PC-9 (cell line): Measurements from ENCODE around the gene FCGR2B.
"Not testable (repeated sequence)": the region's sequence is repeated elsewhere in the genome, so short reads cannot be mapped to it uniquely, and the experiment has no call there.

Experiments used
- EZH2 ChIP-seq: fragments of 200-600 bp; sonication (generic); IDR thresholded peaks from 2 replicates; pipeline ENCODE4 v1.8.0; 2017; ENCODE audit warnings: antibody characterized with exemption, low read depth
- TF ChIP-seq, protein P1 (sequence below): fragments of 200-600 bp; sonication (generic); conservative IDR thresholded peaks from 2 replicates; pipeline ENCODE4 v1.6.1; 2017; ENCODE audit warnings: mixed run types, antibody characterized with exemption, mild to moderate bottlenecking, moderate library complexity

DNA sequence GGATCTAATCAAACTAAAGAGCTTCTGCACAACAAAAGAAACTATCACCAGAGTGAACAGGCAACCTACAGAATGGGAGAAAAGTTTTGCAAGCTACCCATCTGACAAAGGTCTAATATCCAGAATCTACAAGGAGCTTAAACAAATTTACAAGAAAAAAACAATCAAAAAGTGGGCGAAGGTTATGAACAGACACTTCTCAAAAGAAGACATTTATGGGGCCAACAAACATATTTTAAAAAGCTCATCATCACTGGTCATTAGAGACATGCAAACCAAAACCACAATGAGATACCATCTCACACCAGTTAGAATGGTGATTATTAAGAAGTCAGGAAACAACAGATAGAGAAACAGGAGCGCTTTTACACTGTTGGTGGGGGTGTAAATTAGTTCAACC lies 35.4 kb downstream of the FCGR2B start:
- TF ChIP-seq, protein P1, sequence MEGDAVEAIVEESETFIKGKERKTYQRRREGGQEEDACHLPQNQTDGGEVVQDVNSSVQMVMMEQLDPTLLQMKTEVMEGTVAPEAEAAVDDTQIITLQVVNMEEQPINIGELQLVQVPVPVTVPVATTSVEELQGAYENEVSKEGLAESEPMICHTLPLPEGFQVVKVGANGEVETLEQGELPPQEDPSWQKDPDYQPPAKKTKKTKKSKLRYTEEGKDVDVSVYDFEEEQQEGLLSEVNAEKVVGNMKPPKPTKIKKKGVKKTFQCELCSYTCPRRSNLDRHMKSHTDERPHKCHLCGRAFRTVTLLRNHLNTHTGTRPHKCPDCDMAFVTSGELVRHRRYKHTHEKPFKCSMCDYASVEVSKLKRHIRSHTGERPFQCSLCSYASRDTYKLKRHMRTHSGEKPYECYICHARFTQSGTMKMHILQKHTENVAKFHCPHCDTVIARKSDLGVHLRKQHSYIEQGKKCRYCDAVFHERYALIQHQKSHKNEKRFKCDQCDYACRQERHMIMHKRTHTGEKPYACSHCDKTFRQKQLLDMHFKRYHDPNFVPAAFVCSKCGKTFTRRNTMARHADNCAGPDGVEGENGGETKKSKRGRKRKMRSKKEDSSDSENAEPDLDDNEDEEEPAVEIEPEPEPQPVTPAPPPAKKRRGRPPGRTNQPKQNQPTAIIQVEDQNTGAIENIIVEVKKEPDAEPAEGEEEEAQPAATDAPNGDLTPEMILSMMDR, result not testable (repeated sequence)
- TF ChIP-seq EZH2, result not testable (repeated sequence)
